ENCODE measurements around the gene ARHGEF40. TPM values are rescaled to one million over a fixed set of nuclear protein-coding genes. Genes with fewer than 3 reads are reported as not detected.

The ARHGEF40 gene
- total RNA-seq, 3 donors from 2014 or later, result 44.3 to 69.3 (median 47.8) TPM

- H3K9me3 ChIP-seq, result no peaks in the 10 kb centered on the region
- ATAC-seq (no peak), DNase-seq (no peak)
- no peaks in the 10 kb centered on the region for H3K36me3 ChIP-seq (ENCODE audit: low read depth)
- intact Hi-C loops (cut with DNase I, micrococcal nuclease), result loop anchor here in 1 of 2 donors (10.0 kb wide), 1 partner anchor 425 kb away; the partner anchor contains the start of genes ANG and RNASE4
- no peak overlapping the region for H3K4me3 ChIP-seq
- peaks cover 29% of the 10 kb centered on the region for H3K4me1 ChIP-seq (ENCODE audit: low read depth)
- TF ChIP-seq CTCF (IDR thresholded peaks at IDR 0.05), result no peak
Observed at GRCh38 chr14:21109377-21110138, 39.5 kb downstream of the ARHGEF40 start.

- intact Hi-C loops (cut with DNase I, micrococcal nuclease), result no loop called here
- DNase-seq (no peak), ATAC-seq (no peak)
- Histone ChIP-seq H3K36me3 (ENCODE audit: low read depth) (no peaks in the 10 kb centered on the region), H3K4me3 (no peak overlapping the region), H3K4me1 (ENCODE audit: low read depth) (peaks cover 4% of the 10 kb centered on the region), H3K9me3 (no peaks in the 10 kb centered on the region)
- no peak for TF ChIP-seq CTCF (IDR thresholded peaks at IDR 0.05)
Observed at GRCh38 chr14:21112255-21112654, 42.2 kb downstream of the ARHGEF40 start.

- no peaks in the 10 kb centered on the region for H3K4me1 ChIP-seq (ENCODE audit: low read depth)
- no peak for TF ChIP-seq CTCF (IDR thresholded peaks at IDR 0.05)
- DNase-seq (no peak), ATAC-seq (no peak)
- H3K36me3 ChIP-seq (ENCODE audit: low read depth), result no peaks in the 10 kb centered on the region
- H3K4me3 ChIP-seq, result no peak overlapping the region
- H3K9me3 ChIP-seq, result no peaks in the 10 kb centered on the region
- intact Hi-C loops (cut with DNase I, micrococcal nuclease), result no loop called here
Observed at GRCh38 chr14:21113369-21113768, 43.3 kb downstream of the ARHGEF40 start.

GRCh38 chr14:21118933-21119332 is 48.8 kb downstream of the ARHGEF40 start:
- Histone ChIP-seq H3K9me3 (no peaks in the 10 kb centered on the region), H3K36me3 (ENCODE audit: low read depth) (no peaks in the 10 kb centered on the region), H3K4me1 (ENCODE audit: low read depth) (no peaks in the 10 kb centered on the region), H3K4me3 (no peak overlapping the region)
- intact Hi-C loops (cut with DNase I, micrococcal nuclease), result no loop called here
- TF ChIP-seq CTCF (IDR thresholded peaks at IDR 0.05), result no peak
- DNase-seq (no peak), ATAC-seq (no peak)

- DNase-seq, result no peak
- H3K36me3 ChIP-seq (ENCODE audit: low read depth), result no peaks in the 10 kb centered on the region
- ATAC-seq, result no peak
- no peaks in the 10 kb centered on the region for H3K4me1 ChIP-seq (ENCODE audit: low read depth)
- no peaks in the 10 kb centered on the region for H3K9me3 ChIP-seq
- no peak overlapping the region for H3K4me3 ChIP-seq
- no peak for TF ChIP-seq CTCF (IDR thresholded peaks at IDR 0.05)
- intact Hi-C loops (cut with DNase I, micrococcal nuclease), result no loop called here
Observed at GRCh38 chr14:21120686-21121085, 50.6 kb downstream of the ARHGEF40 start.

Measured in mucosa of descending colon (tissue), 3 donors.